HG02623 (cell line): ENCODE data around the gene MCRIP2.
A peak's percentile ranks its signal among the peaks of the same experiment; 100 is the strongest.
"Not testable (repeated sequence)": the region's sequence is repeated elsewhere in the genome, so short reads cannot be mapped to it uniquely, and the experiment has no call there.

Source experiments
- ATAC-seq: cut with Tn5 transposase; IDR thresholded peaks from one replicate; pipeline ENCODE4 v1.9.1; 2021; ENCODE audit warnings: moderate library complexity; ENCODE audit not compliant: unreplicated experiment

Gene MCRIP2

GRCh38 chr16:641326-642188, at the start of gene MCRIP2:
Gene MCRIP2 (plus strand): TSS chr16:641828. CDS start chr16:641992, 164 bp downstream.
- peak; percentile 51 for ATAC-seq

- no peak for ATAC-seq
Observed at GRCh38 chr16:591892-592517, 49.6 kb upstream of the MCRIP2 start.

GRCh38 chr16:592518-593306, 48.9 kb upstream of the MCRIP2 start:
- ATAC-seq = no peak

GRCh38 chr16:593406-593805, 48.2 kb upstream of the MCRIP2 start:
- no peak for ATAC-seq

GRCh38 chr16:593807-594206, 47.8 kb upstream of the MCRIP2 start:
- ATAC-seq = no peak

- ATAC-seq = no peak
Observed at GRCh38 chr16:595094-595528, 46.5 kb upstream of the MCRIP2 start.

GRCh38 chr16:595942-596735, 45.5 kb upstream of the MCRIP2 start:
- no peak for ATAC-seq

- no peak for ATAC-seq
Observed at GRCh38 chr16:596736-597060, 44.9 kb upstream of the MCRIP2 start.

GRCh38 chr16:597655-598054, 44.0 kb upstream of the MCRIP2 start:
- not testable (repeated sequence) for ATAC-seq

- no peak for ATAC-seq
Observed at GRCh38 chr16:598823-599739, 42.5 kb upstream of the MCRIP2 start.

- ATAC-seq = no peak
Observed at GRCh38 chr16:600781-601180, 40.8 kb upstream of the MCRIP2 start.

GRCh38 chr16:603933-604332, 37.7 kb upstream of the MCRIP2 start:
- ATAC-seq = no peak

GRCh38 chr16:606656-607307, 34.8 kb upstream of the MCRIP2 start:
- no peak for ATAC-seq

GRCh38 chr16:608019-608418, 33.6 kb upstream of the MCRIP2 start:
- ATAC-seq = no peak

GRCh38 chr16:609316-609715, 32.3 kb upstream of the MCRIP2 start:
- no peak for ATAC-seq

GRCh38 chr16:609984-610383, 31.6 kb upstream of the MCRIP2 start:
- no peak for ATAC-seq

GRCh38 chr16:610513-611381, 30.9 kb upstream of the MCRIP2 start:
- ATAC-seq = no peak

GRCh38 chr16:615122-615521, 26.5 kb upstream of the MCRIP2 start:
- no peak for ATAC-seq
